H9 (cell line): ENCODE results near the gene GRAMD1B. TPM values are rescaled to one million over a fixed set of nuclear protein-coding genes. Genes with fewer than 3 reads are reported as not detected.
A peak's percentile ranks its signal among the peaks of the same experiment; 100 is the strongest.

ENCODE experiments used
- DNase-seq: peaks from one replicate; pipeline ENCODE4 v3.0.0-alpha.2; 2017
- H2AFZ ChIP-seq: one replicate; pipeline ENCODE4 v1.6.1; 2013; ENCODE audit warnings: mild to moderate bottlenecking, low read length, control low read depth, moderate library complexity
- H2AK5ac ChIP-seq: 2 replicates; pipeline ENCODE4 v1.6.1; 2013; ENCODE audit warnings: low read length, control low read depth, mixed read lengths; ENCODE audit not compliant: insufficient read length
- H2BK120ac ChIP-seq: one replicate; pipeline ENCODE4 v1.6.1; 2013; ENCODE audit warnings: low read depth, mild to moderate bottlenecking, low read length, control low read depth, inconsistent platforms; ENCODE audit not compliant: poor library complexity, severe bottlenecking
- H2BK12ac ChIP-seq: 2 replicates; pipeline ENCODE4 v1.6.1; 2013; ENCODE audit warnings: low read length, control low read depth, mixed read lengths, low read depth; ENCODE audit not compliant: insufficient read length
- H2BK15ac ChIP-seq: 2 replicates; pipeline ENCODE4 v1.6.1; 2013; ENCODE audit warnings: low read depth, low read length, control low read depth
- H2BK20ac ChIP-seq: one replicate; pipeline ENCODE4 v1.6.1; 2013; ENCODE audit warnings: low read depth, mild to moderate bottlenecking, low read length, control low read depth, inconsistent platforms; ENCODE audit not compliant: poor library complexity, severe bottlenecking
- H2BK5ac ChIP-seq: 2 replicates; pipeline ENCODE4 v1.6.1; 2013; ENCODE audit warnings: low read length, control low read depth, mixed read lengths; ENCODE audit not compliant: insufficient read length
- H3K14ac ChIP-seq: 2 replicates; pipeline ENCODE4 v1.6.1; 2013; ENCODE audit warnings: low read length, control low read depth; ENCODE audit not compliant: insufficient read depth
- H3K18ac ChIP-seq: 2 replicates; pipeline ENCODE4 v1.6.1; 2013; ENCODE audit warnings: low read depth, mild to moderate bottlenecking, mixed read lengths, low read length, control low read depth; ENCODE audit not compliant: insufficient read length
- H3K23ac ChIP-seq: 2 replicates; pipeline ENCODE4 v1.6.1; 2013; ENCODE audit warnings: low read length, control low read depth, mixed read lengths, low read depth; ENCODE audit not compliant: insufficient read length
- H3K23me2 ChIP-seq: 2 replicates; pipeline ENCODE4 v1.6.1; 2013; ENCODE audit warnings: low read depth, mild to moderate bottlenecking, mixed read lengths, low read length, control low read depth; ENCODE audit not compliant: insufficient read length, poor library complexity, severe bottlenecking
- H3K27ac ChIP-seq: 2 replicates; pipeline ENCODE4 v1.5.1; 2013; ENCODE audit warnings: low read length, control low read depth, mixed read lengths, low read depth; ENCODE audit not compliant: insufficient read length
- H3K27me3 ChIP-seq: 2 replicates; pipeline ENCODE4 v1.6.1; 2013; ENCODE audit warnings: low read length, control low read depth, inconsistent platforms; ENCODE audit not compliant: insufficient read depth
- H3K4ac ChIP-seq: 2 replicates; pipeline ENCODE4 v1.6.1; 2013; ENCODE audit warnings: low read depth, mild to moderate bottlenecking, control low read depth, inconsistent platforms, low read length, moderate library complexity
- H3K4me1 ChIP-seq: 2 replicates; pipeline ENCODE4 v1.6.1; 2013; ENCODE audit warnings: low read length, control low read depth, inconsistent platforms; ENCODE audit not compliant: insufficient read depth
- H3K4me2 ChIP-seq: 2 replicates; pipeline ENCODE4 v1.6.1; 2013; ENCODE audit warnings: low read length, control low read depth, mixed read lengths; ENCODE audit not compliant: insufficient read length, insufficient read depth
- H3K56ac ChIP-seq: 2 replicates; pipeline ENCODE4 v1.6.1; 2013; ENCODE audit warnings: low read depth, mild to moderate bottlenecking, mixed read lengths, low read length, control low read depth; ENCODE audit not compliant: insufficient read length
- H3K79me1 ChIP-seq: 2 replicates; pipeline ENCODE4 v1.6.1; 2013; ENCODE audit warnings: low read depth, mild to moderate bottlenecking, moderate library complexity, low read length, control low read depth, inconsistent platforms; ENCODE audit not compliant: insufficient read depth, poor library complexity, severe bottlenecking
- H3K79me2 ChIP-seq: 2 replicates; pipeline ENCODE4 v1.6.1; 2013; ENCODE audit warnings: low read length, control low read depth, inconsistent platforms; ENCODE audit not compliant: insufficient read depth
- H3K9ac ChIP-seq: 2 replicates; pipeline ENCODE4 v1.6.1; 2013; ENCODE audit warnings: low read length, control low read depth, mixed read lengths; ENCODE audit not compliant: insufficient read length; ENCODE audit errors: extremely low read depth
- H3K9me3 ChIP-seq: one replicate; pipeline ENCODE4 v1.6.1; 2013; ENCODE audit warnings: low read depth, low read length, inconsistent platforms; ENCODE audit not compliant: control insufficient read depth
- H3T11ph ChIP-seq: one replicate; pipeline ENCODE4 v1.6.1; 2013; ENCODE audit warnings: mild to moderate bottlenecking, low read length, control low read depth, inconsistent platforms
- H4K20me1 ChIP-seq: one replicate; pipeline ENCODE4 v1.6.1; 2013; ENCODE audit not compliant: control insufficient read depth, insufficient read length, insufficient read depth
- H4K5ac ChIP-seq: 2 replicates; pipeline ENCODE4 v1.6.1; 2013; ENCODE audit warnings: low read depth, mild to moderate bottlenecking, mixed read lengths, low read length, control low read depth; ENCODE audit not compliant: insufficient read length
- H4K8ac ChIP-seq: replicated peaks from 2 replicates; pipeline ENCODE4 v1.6.1; 2013; ENCODE audit warnings: low read length, control low read depth, mixed read lengths, low read depth; ENCODE audit not compliant: insufficient read length
- H4K91ac ChIP-seq: 2 replicates; pipeline ENCODE4 v1.6.1; 2013; ENCODE audit warnings: low read depth, mild to moderate bottlenecking, moderate library complexity, mixed read lengths, low read length, control low read depth; ENCODE audit not compliant: insufficient read length
- H3K27ac Mint-ChIP-seq, 3 experiments: 2 replicates in 2 of 3; 3 replicates in 1 of 3; pipeline ENCODE4 v1.8.0; 2020 to 2021; ENCODE audit warnings: mixed read lengths in 3 of 3, mild to moderate bottlenecking in 1 of 3, moderate library complexity in 1 of 3
- H3K27me3 Mint-ChIP-seq: 2 replicates; pipeline ENCODE4 v1.8.0; 2021; ENCODE audit warnings: low read depth, mild to moderate bottlenecking, moderate library complexity, mixed read lengths
- H3K36me3 Mint-ChIP-seq, 3 experiments: 2 replicates in 2 of 3; 3 replicates in 1 of 3; pipeline ENCODE4 v1.8.0; 2020 to 2021; ENCODE audit warnings: low read depth in 3 of 3, mixed read lengths in 3 of 3; ENCODE audit not compliant: insufficient read depth in 1 of 3
- H3K4me1 Mint-ChIP-seq, 2 experiments: 2 replicates each; pipeline ENCODE4 v1.8.0; 2020; ENCODE audit warnings: mixed read lengths in 2 of 2
- H3K4me3 Mint-ChIP-seq, 2 experiments: 2 replicates in 1 of 2; 3 replicates in 1 of 2; pipeline ENCODE4 v1.8.0; 2020 to 2021; ENCODE audit warnings: mild to moderate bottlenecking in 2 of 2, mixed read lengths in 2 of 2, moderate library complexity in 1 of 2
- H3K9me3 Mint-ChIP-seq, 2 experiments: 2 replicates in 1 of 2; 3 replicates in 1 of 2; pipeline ENCODE4 v1.8.0; 2020; ENCODE audit warnings: mild to moderate bottlenecking in 2 of 2, mixed read lengths in 2 of 2, moderate library complexity in 1 of 2
- CTCF ChIP-seq: fragments of 200-600 bp; sonication (generic); conservative IDR thresholded peaks from 3 replicates; pipeline ENCODE4 v1.8.0; 2021; ENCODE audit warnings: antibody characterized with exemption, mild to moderate bottlenecking
- WGBS: extraction: QIAGEN DNeasy Blood & Tissue Kit; methylation state at CpG from one replicate; pipeline ENCODE4 v1.1.7; 2013; ENCODE audit warnings: missing lambda C conversion rate, low lambda C conversion rate, mixed read lengths; ENCODE audit not compliant: insufficient read length; ENCODE audit errors: extremely low coverage; 5-methylcytosine and 5-hydroxymethylcytosine counted together
- total RNA-seq: library from RNA; stranded (reverse); gene quantifications from 2 replicates; pipeline ENCODE4 v1.2.1, GENCODE V29; 2021

GRAMD1B gene
- total RNA-seq, 1 experiment from 2014 or later, result 25.9 TPM

GRCh38 chr11:123628936-123629683 is 199.0 kb downstream of the GRAMD1B start:
- no peaks in the 10 kb centered on the region for H3K9me3 ChIP-seq
- Mint-ChIP-seq H3K27ac (peak overlapping the region in 1 of 3 experiments; percentile 9; a peak in 3 of 7 replicates), H3K4me1 (peaks cover 0 to 5% of the 10 kb centered on the region in 2 experiments; a peak in 1 of 4 replicates), H3K4me3 (no peak overlapping the region), H3K9me3 (no peaks in the 10 kb centered on the region), H3K36me3 (peaks cover 0 to 11% (median 8%) of the 10 kb centered on the region in 3 experiments; a peak in 5 of 7 replicates), H3K27me3 (peaks cover 1% of the 10 kb centered on the region)
- H3K9ac ChIP-seq, result no peak overlapping the region
- H3T11ph ChIP-seq, result no peak overlapping the region
- no peak overlapping the region for H2BK120ac ChIP-seq
- H3K27me3 ChIP-seq, result no peaks in the 10 kb centered on the region
- no peaks in the 10 kb centered on the region for H3K79me2 ChIP-seq
- no CpG with 5 or more reads among the region's 10 CpGs for WGBS
- H4K20me1 ChIP-seq, result peaks cover 3% of the 10 kb centered on the region
- H4K5ac ChIP-seq, result no peak overlapping the region
- no peak overlapping the region for H3K18ac ChIP-seq
- H3K14ac ChIP-seq, result no peak overlapping the region
- no peak for TF ChIP-seq CTCF
- H3K23ac ChIP-seq, result no peak overlapping the region
- no peak overlapping the region for H3K27ac ChIP-seq
- H3K56ac ChIP-seq, result no peak overlapping the region
- no peak overlapping the region for H2BK20ac ChIP-seq
- DNase-seq, result no peak
- H2AFZ ChIP-seq, result no peak overlapping the region
- no peak overlapping the region for H3K4me2 ChIP-seq
- no peak overlapping the region for H3K4ac ChIP-seq
- H2BK15ac ChIP-seq, result no peak overlapping the region
- no peak overlapping the region for H2AK5ac ChIP-seq
- H3K79me1 ChIP-seq, result no peaks in the 10 kb centered on the region
- H2BK5ac ChIP-seq, result no peak overlapping the region
- no peak overlapping the region for H4K91ac ChIP-seq
- no peak overlapping the region for H4K8ac ChIP-seq
- H3K23me2 ChIP-seq, result no peaks in the 10 kb centered on the region
- no peak overlapping the region for H2BK12ac ChIP-seq
- H3K4me1 ChIP-seq, result no peaks in the 10 kb centered on the region
